GM18951 (cell line): ENCODE measurements around the gene USP17L11.
"Not testable (repeated sequence)": the region's sequence is repeated elsewhere in the genome, so short reads cannot be mapped to it uniquely, and the experiment has no call there.

Experiments used
- in situ Hi-C: fragments of 300-500 bp; cut with MboI; formaldehyde crosslinking; loops from one replicate; pipeline ENCODE4 v1.12.0; 2022; ENCODE audit warnings: low sequenced_read_pairs, mixed read lengths, inconsistent platforms; ENCODE audit not compliant: unreplicated experiment

The USP17L11 gene, protein sequence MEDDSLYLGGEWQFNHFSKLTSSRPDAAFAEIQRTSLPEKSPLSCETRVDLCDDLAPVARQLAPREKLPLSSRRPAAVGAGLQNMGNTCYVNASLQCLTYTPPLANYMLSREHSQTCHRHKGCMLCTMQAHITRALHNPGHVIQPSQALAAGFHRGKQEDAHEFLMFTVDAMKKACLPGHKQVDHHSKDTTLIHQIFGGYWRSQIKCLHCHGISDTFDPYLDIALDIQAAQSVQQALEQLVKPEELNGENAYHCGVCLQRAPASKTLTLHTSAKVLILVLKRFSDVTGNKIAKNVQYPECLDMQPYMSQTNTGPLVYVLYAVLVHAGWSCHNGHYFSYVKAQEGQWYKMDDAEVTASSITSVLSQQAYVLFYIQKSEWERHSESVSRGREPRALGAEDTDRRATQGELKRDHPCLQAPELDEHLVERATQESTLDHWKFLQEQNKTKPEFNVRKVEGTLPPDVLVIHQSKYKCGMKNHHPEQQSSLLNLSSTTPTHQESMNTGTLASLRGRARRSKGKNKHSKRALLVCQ

DNA sequence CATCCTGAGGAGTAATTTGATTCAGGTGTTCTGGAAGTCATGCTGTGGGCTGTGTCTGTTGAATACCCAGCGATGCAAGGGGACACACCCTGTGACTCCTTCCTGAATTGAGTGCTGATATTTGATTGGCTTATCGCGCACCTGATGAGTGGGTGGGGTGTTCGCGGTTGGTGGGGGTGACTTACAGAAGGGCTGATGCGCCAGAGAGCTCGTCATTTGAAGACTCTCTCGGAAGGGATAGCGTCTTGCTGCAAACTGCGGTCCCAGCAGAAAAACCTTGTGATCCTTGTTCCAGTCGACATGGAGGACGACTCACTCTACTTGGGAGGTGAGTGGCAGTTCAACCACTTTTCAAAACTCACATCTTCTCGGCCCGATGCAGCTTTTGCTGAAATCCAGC is at the start of gene USP17L11:
Gene USP17L11, plus strand, starts transcription at position 301 of the 400 bp plus-strand sequence. Its CDS starts 0 bp downstream, at position 301.
- in situ Hi-C loops = not testable (repeated sequence)

DNA sequence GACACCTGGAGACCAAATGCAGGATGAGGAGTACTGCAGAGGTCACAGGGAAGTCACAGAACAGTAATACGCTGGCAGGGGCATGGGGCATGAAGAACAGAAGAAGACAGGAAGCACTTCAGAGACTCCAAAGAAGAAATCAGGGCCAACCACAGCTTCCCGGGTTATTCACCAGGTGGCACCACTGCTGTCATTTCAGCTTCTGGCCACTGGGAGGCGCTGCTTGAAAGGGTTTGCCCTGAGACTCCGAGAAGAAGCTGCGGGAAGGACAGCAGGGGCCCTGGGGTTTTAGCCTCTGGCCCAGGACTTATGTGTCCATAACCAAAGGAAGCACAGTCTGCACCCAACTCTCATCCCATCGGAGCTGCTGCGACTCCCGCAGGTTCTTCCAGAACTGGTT is 49.2 kb upstream of the USP17L11 start:
- in situ Hi-C loops = not testable (repeated sequence)

DNA sequence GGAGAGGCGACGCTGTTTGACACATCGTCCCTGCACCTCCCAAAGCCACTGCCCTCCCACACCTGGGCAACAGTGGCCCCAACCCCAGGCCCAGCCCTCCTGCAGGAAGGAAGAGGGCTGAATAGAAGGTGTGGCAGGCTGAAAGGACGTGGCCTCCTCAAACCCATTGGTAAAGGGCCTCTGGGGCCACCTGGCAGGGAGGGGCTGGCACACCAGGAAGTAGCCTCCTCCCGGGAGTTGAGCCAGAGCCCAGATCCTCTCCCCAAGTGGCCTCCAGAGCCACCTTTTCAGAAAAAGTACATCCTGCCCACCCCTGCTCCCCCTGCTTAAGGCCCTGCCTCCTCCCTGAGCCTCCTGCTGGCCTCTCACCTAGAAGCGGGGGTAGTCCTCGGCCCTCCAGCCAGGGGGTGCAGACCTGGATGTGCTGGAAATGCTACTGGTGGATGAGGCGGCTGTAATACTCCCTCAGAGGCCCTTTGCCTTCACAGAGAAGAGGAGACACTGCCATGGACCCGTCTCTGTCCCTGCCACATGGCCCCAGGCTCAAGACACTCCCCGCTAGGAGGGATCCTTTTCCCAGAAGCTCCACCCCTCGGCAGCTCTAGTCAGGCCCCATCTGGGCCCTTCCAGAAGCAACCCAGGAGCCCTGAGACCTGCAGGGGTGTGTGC is 45.3 kb upstream of the USP17L11 start, which contains the start of gene FAM90A26:
Gene FAM90A26, plus strand, starts transcription at position 619 of the 669 bp plus-strand sequence. CDS start 2,764 bp downstream, outside the sequence.
- in situ Hi-C loops = not testable (repeated sequence)

DNA sequence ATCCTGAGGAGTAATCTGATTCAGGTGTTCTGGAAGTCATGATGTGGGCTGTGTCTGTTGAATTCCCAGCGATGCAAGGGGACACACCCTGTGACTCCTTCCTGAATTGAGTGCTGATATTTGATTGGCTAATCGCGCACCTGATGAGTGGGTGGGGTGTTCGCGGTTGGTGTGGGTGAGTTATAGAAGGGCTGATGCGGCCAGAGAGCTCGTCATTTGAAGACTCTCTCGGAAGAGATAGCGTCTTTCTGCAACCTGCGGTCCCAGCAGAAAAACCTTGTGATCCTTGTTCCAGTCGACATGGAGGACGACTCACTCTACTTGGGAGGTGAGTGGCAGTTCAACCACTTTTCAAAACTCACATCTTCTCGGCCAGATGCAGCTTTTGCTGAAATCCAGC is 4.8 kb upstream of the USP17L11 start, which contains the start of gene USP17L10:
Gene USP17L10, plus strand, starts transcription at position 301 of the 400 bp plus-strand sequence. Its CDS starts 0 bp downstream, at position 301.
- in situ Hi-C loops = not testable (repeated sequence)

DNA sequence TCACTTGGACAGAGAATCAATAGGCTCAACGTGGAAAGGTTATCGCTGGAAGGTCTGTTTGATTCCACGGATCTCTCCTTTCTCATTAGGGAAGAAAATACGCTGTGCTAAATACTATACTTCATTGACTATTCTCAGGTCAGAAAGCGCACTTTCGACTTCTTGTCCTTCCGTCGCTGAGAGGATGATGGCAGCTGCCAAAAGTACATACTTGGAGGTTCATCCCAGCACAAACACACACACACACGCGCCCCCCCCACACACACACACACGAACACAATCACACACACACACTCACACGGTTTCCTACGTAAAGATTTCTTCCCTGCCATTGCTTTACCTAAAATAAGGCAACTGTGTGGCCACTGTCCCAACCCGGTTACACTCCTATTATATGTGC is 504 bp upstream of the USP17L11 start:
- in situ Hi-C loops = not testable (repeated sequence)

DNA sequence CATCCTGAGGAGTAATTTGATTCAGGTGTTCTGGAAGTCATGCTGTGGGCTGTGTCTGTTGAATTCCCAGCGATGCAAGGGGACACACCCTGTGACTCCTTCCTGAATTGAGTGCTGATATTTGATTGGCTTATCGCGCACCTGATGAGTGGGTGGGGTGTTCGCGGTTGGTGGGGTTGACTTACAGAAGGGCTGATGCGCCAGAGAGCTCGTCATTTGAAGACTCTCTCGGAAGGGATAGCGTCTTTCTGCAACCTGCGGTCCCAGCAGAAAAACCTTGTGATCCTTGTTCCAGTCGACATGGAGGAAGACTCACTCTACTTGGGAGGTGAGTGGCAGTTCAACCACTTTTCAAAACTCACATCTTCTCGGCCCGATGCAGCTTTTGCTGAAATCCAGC is 4.6 kb downstream of the USP17L11 start, which contains the start of gene USP17L12:
Gene USP17L12, plus strand, starts transcription at position 301 of the 400 bp plus-strand sequence. Its CDS starts 0 bp downstream, at position 301.
- in situ Hi-C loops = not testable (repeated sequence)

DNA sequence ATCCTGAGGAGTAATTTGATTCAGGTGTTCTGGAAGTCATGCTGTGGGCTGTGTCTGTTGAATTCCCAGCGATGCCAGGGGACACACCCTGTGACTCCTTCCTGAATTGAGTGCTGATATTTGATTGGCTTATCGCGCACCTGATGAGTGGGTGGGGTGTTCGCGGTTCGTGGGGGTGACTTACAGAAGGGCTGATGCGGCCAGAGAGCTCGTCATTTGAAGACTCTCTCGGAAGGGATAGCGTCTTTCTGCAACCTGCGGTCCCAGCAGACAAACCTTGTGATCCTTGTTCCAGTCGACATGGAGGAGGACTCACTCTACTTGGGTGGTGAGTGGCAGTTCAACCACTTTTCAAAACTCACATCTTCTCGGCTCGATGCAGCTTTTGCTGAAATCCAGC is 9.4 kb downstream of the USP17L11 start, which contains the start of gene USP17L13:
Gene USP17L13, plus strand, starts transcription at position 301 of the 400 bp plus-strand sequence. Its CDS starts 0 bp downstream, at position 301.
- in situ Hi-C loops = not testable (repeated sequence)

DNA sequence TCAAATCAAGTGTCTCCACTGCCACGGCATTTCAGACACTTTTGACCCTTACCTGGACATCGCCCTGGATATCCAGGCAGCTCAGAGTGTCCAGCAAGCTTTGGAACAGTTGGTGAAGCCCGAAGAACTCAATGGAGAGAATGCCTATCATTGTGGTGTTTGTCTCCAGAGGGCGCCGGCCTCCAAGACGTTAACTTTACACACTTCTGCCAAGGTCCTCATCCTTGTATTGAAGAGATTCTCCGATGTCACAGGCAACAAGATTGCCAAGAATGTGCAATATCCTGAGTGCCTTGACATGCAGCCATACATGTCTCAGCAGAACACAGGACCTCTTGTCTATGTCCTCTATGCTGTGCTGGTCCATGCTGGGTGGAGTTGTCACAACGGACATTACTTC is 15.0 kb downstream of the USP17L11 start:
- in situ Hi-C loops = not testable (repeated sequence)

DNA sequence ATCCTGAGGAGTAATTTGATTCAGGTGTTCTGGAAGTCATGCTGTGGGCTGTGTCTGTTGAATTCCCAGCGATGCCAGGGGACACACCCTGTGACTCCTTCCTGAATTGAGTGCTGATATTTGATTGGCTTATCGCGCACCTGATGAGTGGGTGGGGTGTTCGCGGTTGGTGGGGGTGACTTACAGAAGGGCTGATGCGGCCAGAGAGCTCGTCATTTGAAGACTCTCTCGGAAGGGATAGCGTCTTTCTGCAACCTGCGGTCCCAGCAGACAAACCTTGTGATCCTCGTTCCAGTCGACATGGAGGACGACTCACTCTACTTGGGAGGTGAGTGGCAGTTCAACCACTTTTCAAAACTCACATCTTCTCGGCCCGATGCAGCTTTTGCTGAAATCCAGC is 18.9 kb downstream of the USP17L11 start, which contains the start of gene USP17L15:
Gene USP17L15, plus strand, starts transcription at position 301 of the 400 bp plus-strand sequence. Its CDS starts 0 bp downstream, at position 301.
- in situ Hi-C loops = not testable (repeated sequence)

DNA sequence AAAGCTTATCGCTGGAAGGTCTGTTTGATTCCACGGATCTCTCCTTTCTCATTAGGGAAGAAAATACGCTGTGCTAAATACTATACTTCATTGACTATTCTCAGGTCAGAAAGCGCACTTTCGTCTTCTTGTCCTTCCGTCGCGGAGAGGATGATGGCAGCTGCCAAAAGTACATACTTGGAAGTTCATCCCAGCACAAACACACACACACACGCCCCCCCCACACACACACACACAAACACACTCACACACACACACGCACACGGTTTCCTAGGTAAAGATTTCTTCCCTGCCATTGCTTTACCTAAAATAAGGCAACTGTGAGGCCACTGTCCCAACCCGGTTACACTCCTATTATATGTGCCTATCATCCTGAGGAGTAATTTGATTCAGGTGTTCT is 23.3 kb downstream of the USP17L11 start:
- in situ Hi-C loops = not testable (repeated sequence)

DNA sequence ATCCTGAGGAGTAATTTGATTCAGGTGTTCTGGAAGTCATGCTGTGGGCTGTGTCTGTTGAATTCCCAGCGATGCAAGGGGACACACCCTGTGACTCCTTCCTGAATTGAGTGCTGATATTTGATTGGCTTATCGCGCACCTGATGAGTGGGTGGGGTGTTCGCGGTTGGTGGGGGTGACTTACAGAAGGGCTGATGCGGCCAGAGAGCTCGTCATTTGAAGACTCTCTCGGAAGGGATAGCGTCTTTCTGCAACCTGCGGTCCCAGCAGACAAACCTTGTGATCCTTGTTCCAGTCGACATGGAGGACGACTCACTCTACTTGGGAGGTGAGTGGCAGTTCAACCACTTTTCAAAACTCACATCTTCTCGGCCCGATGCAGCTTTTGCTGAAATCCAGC is 28.4 kb downstream of the USP17L11 start, which contains the start of gene USP17L17:
Gene USP17L17, plus strand, starts transcription at position 301 of the 400 bp plus-strand sequence. Its CDS starts 0 bp downstream, at position 301.
- in situ Hi-C loops = not testable (repeated sequence)

DNA sequence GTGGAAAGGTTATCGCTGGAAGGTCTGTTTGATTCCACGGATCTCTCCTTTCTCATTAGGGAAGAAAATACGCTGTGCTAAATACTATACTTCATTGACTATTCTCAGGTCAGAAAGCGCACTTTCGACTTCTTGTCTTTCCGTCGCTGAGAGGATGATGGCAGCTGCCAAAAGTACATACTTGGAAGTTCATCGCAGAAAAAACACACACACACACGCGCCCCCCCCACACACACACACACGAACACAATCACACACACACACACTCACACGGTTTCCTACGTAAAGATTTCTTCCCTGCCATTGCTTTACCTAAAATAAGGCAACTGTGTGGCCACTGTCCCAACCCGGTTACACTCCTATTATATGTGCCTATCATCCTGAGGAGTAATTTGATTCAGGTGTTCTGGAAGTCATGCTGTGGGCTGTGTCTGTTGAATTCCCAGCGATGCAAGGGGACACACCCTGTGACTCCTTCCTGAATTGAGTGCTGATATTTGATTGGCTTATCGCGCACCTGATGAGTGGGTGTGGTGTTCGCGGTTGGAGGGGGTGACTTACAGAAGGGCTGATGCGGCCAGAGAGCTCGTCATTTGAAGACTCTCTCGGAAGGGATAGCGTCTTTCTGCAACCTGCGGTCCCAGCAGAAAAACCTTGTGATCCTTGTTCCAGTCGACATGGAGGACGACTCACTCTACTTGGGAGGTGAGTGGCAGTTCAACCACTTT is 32.9 kb downstream of the USP17L11 start, which contains the start of gene USP17L18:
Gene USP17L18, plus strand, starts transcription at position 678 of the 728 bp plus-strand sequence. Its CDS starts 0 bp downstream, at position 678.
- in situ Hi-C loops = not testable (repeated sequence)

DNA sequence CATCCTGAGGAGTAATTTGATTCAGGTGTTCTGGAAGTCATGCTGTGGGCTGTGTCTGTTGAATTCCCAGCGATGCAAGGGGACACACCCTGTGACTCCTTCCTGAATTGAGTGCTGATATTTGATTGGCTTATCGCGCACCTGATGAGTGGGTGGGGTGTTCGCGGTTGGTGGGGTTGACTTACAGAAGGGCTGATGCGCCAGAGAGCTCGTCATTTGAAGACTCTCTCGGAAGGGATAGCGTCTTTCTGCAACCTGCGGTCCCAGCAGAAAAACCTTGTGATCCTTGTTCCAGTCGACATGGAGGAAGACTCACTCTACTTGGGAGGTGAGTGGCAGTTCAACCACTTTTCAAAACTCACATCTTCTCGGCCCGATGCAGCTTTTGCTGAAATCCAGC is 37.9 kb downstream of the USP17L11 start, which contains the start of gene USP17L19:
Gene USP17L19, plus strand, starts transcription at position 301 of the 400 bp plus-strand sequence. Its CDS starts 0 bp downstream, at position 301.
- in situ Hi-C loops = loop anchor here (25.0 kb wide), 2 partner anchors 116 to 134 kb away; no protein-coding TSS in a partner anchor

DNA sequence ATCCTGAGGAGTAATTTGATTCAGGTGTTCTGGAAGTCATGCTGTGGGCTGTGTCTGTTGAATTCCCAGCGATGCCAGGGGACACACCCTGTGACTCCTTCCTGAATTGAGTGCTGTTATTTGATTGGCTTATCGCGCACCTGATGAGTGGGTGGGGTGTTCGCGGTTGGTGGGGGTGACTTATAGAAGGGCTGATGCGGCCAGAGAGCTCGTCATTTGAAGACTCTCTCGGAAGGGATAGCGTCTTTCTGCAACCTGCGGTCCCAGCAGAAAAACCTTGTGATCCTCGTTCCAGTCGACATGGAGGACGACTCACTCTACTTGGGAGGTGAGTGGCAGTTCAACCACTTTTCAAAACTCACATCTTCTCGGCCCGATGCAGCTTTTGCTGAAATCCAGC is 42.6 kb downstream of the USP17L11 start, which contains the start of gene USP17L20:
Gene USP17L20, plus strand, starts transcription at position 301 of the 400 bp plus-strand sequence. Its CDS starts 0 bp downstream, at position 301.
- in situ Hi-C loops = loop anchor here (25.0 kb wide), 2 partner anchors 121 to 129 kb away; no protein-coding TSS in a partner anchor

DNA sequence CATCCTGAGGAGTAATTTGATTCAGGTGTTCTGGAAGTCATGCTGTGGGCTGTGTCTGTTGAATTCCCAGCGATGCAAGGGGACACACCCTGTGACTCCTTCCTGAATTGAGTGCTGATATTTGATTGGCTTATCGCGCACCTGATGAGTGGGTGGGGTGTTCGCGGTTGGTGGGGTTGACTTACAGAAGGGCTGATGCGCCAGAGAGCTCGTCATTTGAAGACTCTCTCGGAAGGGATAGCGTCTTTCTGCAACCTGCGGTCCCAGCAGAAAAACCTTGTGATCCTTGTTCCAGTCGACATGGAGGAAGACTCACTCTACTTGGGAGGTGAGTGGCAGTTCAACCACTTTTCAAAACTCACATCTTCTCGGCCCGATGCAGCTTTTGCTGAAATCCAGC is 47.4 kb downstream of the USP17L11 start, which contains the start of gene USP17L21:
Gene USP17L21, plus strand, starts transcription at position 301 of the 400 bp plus-strand sequence. Its CDS starts 0 bp downstream, at position 301.
- in situ Hi-C loops = loop anchor here (25.0 kb wide), 2 partner anchors 125 kb away; no protein-coding TSS in a partner anchor
